SK-N-SH (cell line): ENCODE results near the gene UTP3.
"Not testable (repeated sequence)": the region's sequence is repeated elsewhere in the genome, so short reads cannot be mapped to it uniquely, and the experiment has no call there.

Source experiments
- CTCF ChIP-seq: fragments of 200-600 bp; sonication (generic); IDR thresholded peaks from 2 replicates; pipeline ENCODE4 v1.6.1; 2017; ENCODE audit warnings: antibody characterized with exemption, mild to moderate bottlenecking, moderate library complexity
- EZH2phosphoT487 ChIP-seq: fragments of 200-600 bp; sonication (generic); IDR thresholded peaks from 2 replicates; pipeline ENCODE4 v1.6.1; 2017; ENCODE audit warnings: low read depth, mixed run types, mild to moderate bottlenecking, antibody characterized with exemption, moderate library complexity, borderline replicate concordance
- JUND ChIP-seq: IDR thresholded peaks from 2 replicates; pipeline ENCODE4 v1.4.0; 2012
- MXI1 ChIP-seq: IDR thresholded peaks from 2 replicates; pipeline ENCODE4 v1.6.1; 2012; ENCODE audit warnings: mild to moderate bottlenecking, low read depth, low read length, improper control_type of control experiment
- POLR2AphosphoS5 ChIP-seq: IDR thresholded peaks from 2 replicates; pipeline ENCODE4 v1.6.1; 2012; ENCODE audit warnings: low read depth, low read length
- RAD21 ChIP-seq: IDR thresholded peaks from 2 replicates; pipeline ENCODE4 v1.6.1; 2012; ENCODE audit warnings: mild to moderate bottlenecking, low read length
- SIN3A ChIP-seq: IDR thresholded peaks from 2 replicates; pipeline ENCODE4 v1.6.1; 2012; ENCODE audit warnings: low read depth, mild to moderate bottlenecking, low read length, moderate library complexity, borderline replicate concordance
- SMC3 ChIP-seq: IDR thresholded peaks from 2 replicates; pipeline ENCODE4 v1.6.1; 2012; ENCODE audit warnings: low read depth, low read length, improper control_type of control experiment
- USF2 ChIP-seq: fragments of 150-350 bp; IDR thresholded peaks from 2 replicates; pipeline ENCODE4 v1.6.1; 2017; ENCODE audit warnings: antibody characterized with exemption, low read length, low read depth, borderline replicate concordance

- not testable (repeated sequence) for TF ChIP-seq CTCF, EZH2phosphoT487, JUND, RAD21, POLR2AphosphoS5, MXI1, SIN3A, USF2, SMC3
Measured at GRCh38 chr4:70732878-70733277, 44.5 kb downstream of the UTP3 start.
